Astrocyte (in vitro differentiated cells and primary cell): ENCODE results near the gene XXYLT1. TPM values are rescaled to one million over a fixed set of nuclear protein-coding genes. Genes with fewer than 3 reads are reported as not detected.
"Not testable (repeated sequence)": the region's sequence is repeated elsewhere in the genome, so short reads cannot be mapped to it uniquely, and the experiment has no call there.

Source experiments
- DNase-seq: peaks from one replicate; pipeline ENCODE4 v3.0.0-alpha.2; 2010; ENCODE audit warnings: low read depth
- FAIRE-seq: peaks from 2 replicates; lab custom pipeline; 2011; peaks lifted over from hg19 to GRCh38; lab: Jason Lieb, UNC
- H2AFZ ChIP-seq: 2 replicates; pipeline ENCODE4 v1.6.0; 2012; ENCODE audit warnings: low read depth, low read length, inconsistent platforms
- H3K27ac ChIP-seq: 2 replicates; pipeline ENCODE4 v1.5.1; 2011; ENCODE audit warnings: low read depth, low read length, inconsistent platforms
- H3K27me3 ChIP-seq: 2 replicates; pipeline ENCODE4 v1.6.0; 2011; ENCODE audit warnings: low read length, inconsistent platforms; ENCODE audit not compliant: insufficient read depth
- H3K36me3 ChIP-seq: 2 replicates; pipeline ENCODE4 v1.5.1; 2011; ENCODE audit warnings: low read length, inconsistent platforms; ENCODE audit not compliant: insufficient read depth
- H3K4me1 ChIP-seq: 2 replicates; pipeline ENCODE4 v1.5.1; 2011; ENCODE audit warnings: low read length, inconsistent platforms; ENCODE audit not compliant: insufficient read depth
- H3K4me2 ChIP-seq: 2 replicates; pipeline ENCODE4 v1.6.0; 2012; ENCODE audit warnings: low read length, inconsistent platforms
- H3K4me3 ChIP-seq: 2 replicates; pipeline ENCODE4 v1.5.1; 2011; ENCODE audit warnings: low read depth, mild to moderate bottlenecking, low read length, inconsistent platforms; ENCODE audit not compliant: insufficient read depth
- H3K79me2 ChIP-seq: 2 replicates; pipeline ENCODE4 v1.6.0; 2012; ENCODE audit warnings: mild to moderate bottlenecking, low read length, inconsistent platforms; ENCODE audit not compliant: insufficient read depth
- H3K9ac ChIP-seq: 2 replicates; pipeline ENCODE4 v1.6.0; 2012; ENCODE audit warnings: mild to moderate bottlenecking, low read length, inconsistent platforms
- H3K9me3 ChIP-seq: 2 replicates; pipeline ENCODE4 v1.5.1; 2012; ENCODE audit warnings: low read depth, mild to moderate bottlenecking, low read length, inconsistent platforms; ENCODE audit not compliant: insufficient read depth
- H4K20me1 ChIP-seq: 2 replicates; pipeline ENCODE4 v1.6.0; 2012; ENCODE audit warnings: low read length, inconsistent platforms; ENCODE audit not compliant: insufficient read depth
- H3K27ac Mint-ChIP-seq: one replicate; pipeline ENCODE4 v1.8.0; 2021; ENCODE audit warnings: mild to moderate bottlenecking, mixed read lengths; ENCODE audit not compliant: unreplicated experiment
- H3K27me3 Mint-ChIP-seq: one replicate; pipeline ENCODE4 v1.8.0; 2021; ENCODE audit warnings: low read depth, mixed read lengths; ENCODE audit not compliant: unreplicated experiment
- H3K36me3 Mint-ChIP-seq: one replicate; pipeline ENCODE4 v1.8.0; 2021; ENCODE audit warnings: low read depth, mixed read lengths; ENCODE audit not compliant: unreplicated experiment
- H3K4me1 Mint-ChIP-seq: one replicate; pipeline ENCODE4 v1.8.0; 2021; ENCODE audit warnings: low read depth, mixed read lengths; ENCODE audit not compliant: unreplicated experiment
- H3K4me3 Mint-ChIP-seq: one replicate; pipeline ENCODE4 v1.8.0; 2021; ENCODE audit warnings: mild to moderate bottlenecking, moderate library complexity, mixed read lengths; ENCODE audit not compliant: unreplicated experiment
- H3K9me3 Mint-ChIP-seq: one replicate; pipeline ENCODE4 v1.8.0; 2021; ENCODE audit warnings: mild to moderate bottlenecking, mixed read lengths; ENCODE audit not compliant: unreplicated experiment
- CTCF ChIP-seq: IDR thresholded peaks from 2 replicates; pipeline ENCODE4 v1.5.1; 2011; ENCODE audit warnings: low read depth, mild to moderate bottlenecking, inconsistent platforms, low read length, moderate library complexity; ENCODE audit not compliant: insufficient read depth
- EZH2 ChIP-seq: IDR thresholded peaks from 2 replicates; pipeline ENCODE4 v1.6.1; 2012; ENCODE audit warnings: mild to moderate bottlenecking, low read length, inconsistent platforms; ENCODE audit not compliant: insufficient read depth
- total RNA-seq: library from RNA; stranded (reverse); gene quantifications from 2 replicates; pipeline ENCODE4 v1.2.1, GENCODE V29; 2021

Gene XXYLT1
- total RNA-seq, 1 donor from 2014 or later, result 26.2 TPM

- H3K27me3 Mint-ChIP-seq, result no peaks in the 10 kb centered on the region
- FAIRE-seq, result no peak
These were observed 26.5 kb upstream of the XXYLT1 start for GRCh38 chr3:195297446-195297845.

DNA sequence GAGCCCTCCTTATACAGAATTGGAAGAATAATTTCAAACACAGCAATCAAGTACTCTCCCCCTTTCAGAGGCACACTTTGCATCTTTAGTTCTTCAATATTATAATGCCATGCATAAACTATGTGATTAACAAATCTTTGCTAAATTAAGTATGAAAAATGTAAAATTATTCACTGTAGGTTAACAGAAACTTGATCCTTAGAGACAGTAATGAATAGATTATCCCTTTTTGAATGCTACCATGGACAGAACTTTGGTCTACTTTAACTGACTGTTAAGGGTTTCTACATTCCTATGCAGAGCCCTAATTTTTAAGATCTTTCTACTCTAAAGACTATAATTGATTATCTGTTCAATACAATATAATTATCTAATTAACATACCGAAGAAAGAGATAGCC lies 25.7 kb upstream of the XXYLT1 start:
- H3K4me2 ChIP-seq, result no peak overlapping the region
- H2AFZ ChIP-seq, result no peak overlapping the region
- H3K9ac ChIP-seq, result no peak overlapping the region
- Mint-ChIP-seq H3K4me3 (no peak overlapping the region), H3K4me1 (no peaks in the 10 kb centered on the region), H3K27me3 (no peaks in the 10 kb centered on the region), H3K36me3 (peaks cover 1% of the 10 kb centered on the region), H3K9me3 (no peaks in the 10 kb centered on the region), H3K27ac (no peak overlapping the region)
- H3K4me3 ChIP-seq, result no peak overlapping the region
- H4K20me1 ChIP-seq, result peaks cover 3% of the 10 kb centered on the region
- H3K79me2 ChIP-seq, result no peaks in the 10 kb centered on the region
- TF ChIP-seq EZH2 (no peak), CTCF (no peak)
- no peaks in the 10 kb centered on the region for H3K36me3 ChIP-seq
- DNase-seq, result no peak
- FAIRE-seq, result no peak
- no peak overlapping the region for H3K27ac ChIP-seq
- no peaks in the 10 kb centered on the region for H3K4me1 ChIP-seq
- no peaks in the 10 kb centered on the region for H3K27me3 ChIP-seq
- H3K9me3 ChIP-seq, result no peaks in the 10 kb centered on the region

More at GRCh38 chr3:195297446-195297845, 26.5 kb upstream of the XXYLT1 start:
- Mint-ChIP-seq H3K36me3 (peaks cover 2% of the 10 kb centered on the region), H3K4me1 (no peaks in the 10 kb centered on the region), H3K4me3 (no peak overlapping the region), H3K27ac (no peak overlapping the region), H3K9me3 (no peaks in the 10 kb centered on the region)
- no peak overlapping the region for H3K4me3 ChIP-seq
- H3K9ac ChIP-seq, result no peak overlapping the region
- no peak overlapping the region for H3K27ac ChIP-seq
- no peak for TF ChIP-seq CTCF
- no peak for TF ChIP-seq EZH2
- H2AFZ ChIP-seq, result no peak overlapping the region
- no peaks in the 10 kb centered on the region for H3K27me3 ChIP-seq
- H3K79me2 ChIP-seq, result no peaks in the 10 kb centered on the region
- no peaks in the 10 kb centered on the region for H3K4me1 ChIP-seq
- DNase-seq, result no peak
- H3K9me3 ChIP-seq, result no peaks in the 10 kb centered on the region
- no peaks in the 10 kb centered on the region for H3K36me3 ChIP-seq
- peaks cover 3% of the 10 kb centered on the region for H4K20me1 ChIP-seq
- no peak overlapping the region for H3K4me2 ChIP-seq

GRCh38 chr3:195291121-195291520 lies 20.2 kb upstream of the XXYLT1 start:
- no peaks in the 10 kb centered on the region for H3K27me3 Mint-ChIP-seq
- peaks cover 5% of the 10 kb centered on the region for H3K4me1 Mint-ChIP-seq
- TF ChIP-seq EZH2, result no peak
- no peak overlapping the region for H3K9ac ChIP-seq
- DNase-seq (no peak), FAIRE-seq (no peak)
- peaks cover 4% of the 10 kb centered on the region for H3K36me3 ChIP-seq
- H2AFZ ChIP-seq, result no peak overlapping the region
- no peaks in the 10 kb centered on the region for H3K79me2 ChIP-seq
- no peak overlapping the region for H3K27ac ChIP-seq
- H3K4me2 ChIP-seq, result no peak overlapping the region
- H3K27ac Mint-ChIP-seq, result no peak overlapping the region
- H3K9me3 ChIP-seq, result no peaks in the 10 kb centered on the region
- no peaks in the 10 kb centered on the region for H3K9me3 Mint-ChIP-seq
- peaks cover 3% of the 10 kb centered on the region for H4K20me1 ChIP-seq
- no peak overlapping the region for H3K4me3 Mint-ChIP-seq
- no peaks in the 10 kb centered on the region for H3K27me3 ChIP-seq
- peaks cover 4% of the 10 kb centered on the region for H3K36me3 Mint-ChIP-seq
- peaks cover 6% of the 10 kb centered on the region for H3K4me1 ChIP-seq
- no peak overlapping the region for H3K4me3 ChIP-seq

DNA sequence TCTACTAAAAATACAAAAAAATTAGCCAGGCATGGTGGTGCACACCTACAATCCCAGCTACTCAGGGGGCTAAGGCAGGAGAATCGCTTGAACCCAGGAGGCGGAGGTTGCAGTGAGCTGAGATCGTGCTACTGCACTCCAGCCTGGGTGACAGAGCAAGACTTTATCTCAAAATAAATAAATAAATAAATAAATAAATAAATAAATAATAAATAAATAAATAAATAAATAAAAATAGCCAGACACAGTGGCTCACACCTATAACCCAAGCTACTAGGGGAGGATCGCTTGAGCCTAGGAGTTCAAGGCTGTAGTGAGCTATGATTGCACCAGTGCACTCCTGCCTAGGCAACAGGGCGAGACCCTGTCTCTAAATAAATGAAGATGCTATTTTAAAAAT lies 19.7 kb upstream of the XXYLT1 start:
- H3K79me2 ChIP-seq, H3K9me3 Mint-ChIP-seq, H3K27ac Mint-ChIP-seq, H3K36me3 Mint-ChIP-seq, H3K9me3 ChIP-seq, H3K27me3 ChIP-seq, H3K4me1 ChIP-seq, H3K27me3 Mint-ChIP-seq, H3K4me2 ChIP-seq, H3K4me3 ChIP-seq, H3K36me3 ChIP-seq, H3K27ac ChIP-seq, H3K4me1 Mint-ChIP-seq, H3K4me3 Mint-ChIP-seq, H2AFZ ChIP-seq, DNase-seq, FAIRE-seq, H4K20me1 ChIP-seq, H3K9ac ChIP-seq: not testable (repeated sequence)
